ENCODE data around the gene PLA1A.
A peak's percentile ranks its signal among the peaks of the same experiment; 100 is the strongest.
"Not testable (repeated sequence)": the region's sequence is repeated elsewhere in the genome, so short reads cannot be mapped to it uniquely, and the experiment has no call there.

PLA1A gene

GRCh38 chr3:119597548-119598288 lies at the start of gene PLA1A:
Gene PLA1A, plus strand, starts transcription at chr3:119597885. Its CDS starts 29 bp downstream, at chr3:119597914.
- Mint-ChIP-seq H3K36me3 (no peaks in the 10 kb centered on the region), H3K27ac (no peak within 1 kb of the TSS), H3K27me3 (peaks cover 16% of the 10 kb centered on the region), H3K9me3 (no peaks in the 10 kb centered on the region), H3K4me1 (peaks cover 6% of the 10 kb centered on the region), H3K4me3 (no peak within 1 kb of the TSS)
- CTCF ChIA-PET: no interaction called here
- no peak for DNase-seq

GRCh38 chr3:119548341-119548740 lies 49.3 kb upstream of the PLA1A start:
- H3K36me3 Mint-ChIP-seq: peaks cover 35% of the 10 kb centered on the region
- peaks cover 7% of the 10 kb centered on the region for H3K4me1 Mint-ChIP-seq
- no peaks in the 10 kb centered on the region for H3K27me3 Mint-ChIP-seq
- H3K4me3 Mint-ChIP-seq: no peak overlapping the region
- no peaks in the 10 kb centered on the region for H3K9me3 Mint-ChIP-seq
- DNase-seq: no peak
- CTCF ChIA-PET: no interaction called here
- no peak overlapping the region for H3K27ac Mint-ChIP-seq

- Mint-ChIP-seq H3K4me3 (no peak overlapping the region), H3K27ac (no peak overlapping the region), H3K27me3 (no peaks in the 10 kb centered on the region), H3K9me3 (no peaks in the 10 kb centered on the region), H3K36me3 (peaks cover 43% of the 10 kb centered on the region), H3K4me1 (peaks cover 25% of the 10 kb centered on the region)
- CTCF ChIA-PET: no interaction called here
- DNase-seq: no peak
Observed at GRCh38 chr3:119550192-119550910, 47.3 kb upstream of the PLA1A start.

GRCh38 chr3:119551598-119551997 lies 46.1 kb upstream of the PLA1A start:
- DNase-seq: no peak
- H3K4me1 Mint-ChIP-seq: peaks cover 37% of the 10 kb centered on the region

GRCh38 chr3:119552928-119553327 lies 44.8 kb upstream of the PLA1A start:
- not testable (repeated sequence) for H3K27me3 Mint-ChIP-seq, H3K4me3 Mint-ChIP-seq, DNase-seq, H3K9me3 Mint-ChIP-seq, H3K27ac Mint-ChIP-seq
- Mint-ChIP-seq H3K4me1 (peaks cover 50% of the 10 kb centered on the region), H3K36me3 (peaks cover 58% of the 10 kb centered on the region)
- CTCF ChIA-PET: interaction anchor here (0.7 kb wide), 1 partner anchor 98 kb away, joined by 3 read pairs; no protein-coding TSS in a partner anchor

More at GRCh38 chr3:119551598-119551997, 46.1 kb upstream of the PLA1A start:
- Mint-ChIP-seq H3K27ac (no peak overlapping the region), H3K36me3 (peaks cover 47% of the 10 kb centered on the region), H3K4me3 (no peak overlapping the region), H3K27me3 (no peaks in the 10 kb centered on the region), H3K9me3 (no peaks in the 10 kb centered on the region)
- CTCF ChIA-PET: no interaction called here

- H3K27me3 Mint-ChIP-seq: no peaks in the 10 kb centered on the region
- DNase-seq: no peak
- no peaks in the 10 kb centered on the region for H3K9me3 Mint-ChIP-seq
- no peak overlapping the region for H3K4me3 Mint-ChIP-seq
- no peak overlapping the region for H3K27ac Mint-ChIP-seq
- CTCF ChIA-PET: no interaction called here
- H3K36me3 Mint-ChIP-seq: peaks cover 58% of the 10 kb centered on the region
- peaks cover 59% of the 10 kb centered on the region for H3K4me1 Mint-ChIP-seq
Observed at GRCh38 chr3:119553823-119554415, 43.8 kb upstream of the PLA1A start.

GRCh38 chr3:119555309-119555735 lies 42.4 kb upstream of the PLA1A start:
- Mint-ChIP-seq H3K36me3 (peaks cover 52% of the 10 kb centered on the region), H3K4me3 (peak overlapping the region; percentile 70), H3K4me1 (peaks cover 67% of the 10 kb centered on the region), H3K27ac (no peak overlapping the region), H3K9me3 (no peaks in the 10 kb centered on the region), H3K27me3 (no peaks in the 10 kb centered on the region)
- CTCF ChIA-PET: no interaction called here
- DNase-seq: no peak

GRCh38 chr3:119555929-119556328 lies 41.8 kb upstream of the PLA1A start:
- Mint-ChIP-seq H3K27me3 (no peaks in the 10 kb centered on the region), H3K36me3 (peaks cover 49% of the 10 kb centered on the region), H3K9me3 (no peaks in the 10 kb centered on the region), H3K4me3 (peak overlapping the region; percentile 70), H3K4me1 (peaks cover 70% of the 10 kb centered on the region), H3K27ac (no peak overlapping the region)
- no peak for DNase-seq
- CTCF ChIA-PET: interaction anchor here (0.8 kb wide), 1 partner anchor 336 kb away, joined by 3 read pairs; no protein-coding TSS in a partner anchor

- CTCF ChIA-PET: no interaction called here
- Mint-ChIP-seq H3K4me3 (peak overlapping the region; percentile 70), H3K27me3 (peaks cover under 1% of the 10 kb centered on the region), H3K9me3 (no peaks in the 10 kb centered on the region), H3K36me3 (peaks cover 41% of the 10 kb centered on the region), H3K27ac (peak overlapping the region; percentile 81), H3K4me1 (peaks cover 69% of the 10 kb centered on the region)
- no peak for DNase-seq
Observed at GRCh38 chr3:119557192-119557876, 40.4 kb upstream of the PLA1A start.

- Mint-ChIP-seq H3K9me3 (no peaks in the 10 kb centered on the region), H3K36me3 (peaks cover 39% of the 10 kb centered on the region), H3K4me3 (peak overlapping the region; percentile 70), H3K27me3 (peaks cover 3% of the 10 kb centered on the region), H3K27ac (peak overlapping the region; percentile 81), H3K4me1 (peaks cover 72% of the 10 kb centered on the region)
- peak; percentile 54 for DNase-seq
- CTCF ChIA-PET: no interaction called here
Observed at GRCh38 chr3:119557877-119558269, 39.8 kb upstream of the PLA1A start.

GRCh38 chr3:119558626-119559317 lies 38.9 kb upstream of the PLA1A start:
- no peak for DNase-seq
- H3K9me3 Mint-ChIP-seq: no peaks in the 10 kb centered on the region
- peaks cover 70% of the 10 kb centered on the region for H3K4me1 Mint-ChIP-seq
- CTCF ChIA-PET: interaction anchor here (0.7 to 2.3 kb wide), 8 partner anchors 19 to 284 kb away, joined by 3 to 10 read pairs (median 4); partner anchors contain the start of gene TMEM39A
- peaks cover 35% of the 10 kb centered on the region for H3K36me3 Mint-ChIP-seq
- peaks cover 3% of the 10 kb centered on the region for H3K27me3 Mint-ChIP-seq
- H3K27ac Mint-ChIP-seq: peak overlapping the region; percentile 81
- H3K4me3 Mint-ChIP-seq: peak overlapping the region; percentile 70

- CTCF ChIA-PET: interaction anchor here (0.7 to 2.3 kb wide), 10 partner anchors 19 to 285 kb away, joined by 3 to 10 read pairs (median 4); partner anchors contain the start of gene TMEM39A
- DNase-seq: peak; percentile 84
- no peaks in the 10 kb centered on the region for H3K9me3 Mint-ChIP-seq
- H3K36me3 Mint-ChIP-seq: peaks cover 32% of the 10 kb centered on the region
- H3K27ac Mint-ChIP-seq: peak within 1 kb of the TSS; percentile 81
- H3K4me3 Mint-ChIP-seq: peak within 1 kb of the TSS; percentile 70
- H3K4me1 Mint-ChIP-seq: peaks cover 64% of the 10 kb centered on the region
- H3K27me3 Mint-ChIP-seq: peaks cover 6% of the 10 kb centered on the region
Observed at GRCh38 chr3:119559441-119559963, 38.2 kb upstream of the PLA1A start, which contains the start of gene CD80. Gene CD80, minus strand, starts transcription at chr3:119559614. Its CDS starts 1,886 bp downstream, at chr3:119557728.

GRCh38 chr3:119560160-119560559 lies 37.5 kb upstream of the PLA1A start:
- H3K36me3 Mint-ChIP-seq: peaks cover 27% of the 10 kb centered on the region
- H3K27me3 Mint-ChIP-seq: peaks cover 7% of the 10 kb centered on the region
- H3K9me3 Mint-ChIP-seq: no peaks in the 10 kb centered on the region
- CTCF ChIA-PET: interaction anchor here (0.6 to 2.3 kb wide), 10 partner anchors 34 to 332 kb away, joined by 3 to 10 read pairs (median 4); partner anchors contain the start of gene TMEM39A
- H3K4me1 Mint-ChIP-seq: peaks cover 57% of the 10 kb centered on the region
- no peak for DNase-seq
- no peak overlapping the region for H3K27ac Mint-ChIP-seq
- H3K4me3 Mint-ChIP-seq: no peak overlapping the region

Data from activated naive CD4-positive, alpha-beta T cell treated with anti-CD3 and anti-CD28 coated beads, Interleukin-2, amount 10 ng/mL, durations not matched to agents 7 days and 5 days (primary cell).